HCT116 (cell line): ENCODE measurements around the gene GLYR1. TPM values are rescaled to one million over a fixed set of nuclear protein-coding genes. Genes with fewer than 3 reads are reported as not detected.

Experiments
- ATAC-seq: fragments of 200-7000 bp; cut with Tn5 transposase; 2 replicates; pipeline ENCODE4 v1.9.1; 2020; ENCODE audit warnings: mild to moderate bottlenecking, moderate library complexity
- BruUV-seq: library from RNA; stranded (reverse); fragments of 400-500 nt; replicated peaks from 2 replicates; lab custom pipeline; 2021; lab: Mats Ljungman, UMichigan
- CTCF ChIA-PET: fragments of 300-600 bp; sonication (Branson Sonifier 250); formaldehyde crosslinking; loops from one replicate; lab custom pipeline; 2021; ENCODE audit warnings: antibody characterized with exemption; lab: Charles Lee
- POLR2A ChIA-PET: fragments of 300-600, 350-600 bp; sonication (Branson Sonifier 250); formaldehyde crosslinking; loops from one replicate; lab custom pipeline; 2021; ENCODE audit warnings: antibody characterized with exemption; lab: Charles Lee
- RAD21 ChIA-PET, 2 experiments: fragments of 300-600 bp; sonication (Branson Sonifier 250); formaldehyde crosslinking; loops; one replicate each; lab custom pipeline; 2023; ENCODE audit warnings: low total read pairs in 2 of 2; ENCODE audit not compliant: uncharacterized antibody in 2 of 2, unreplicated experiment in 2 of 2, low non-redundant PET in 1 of 2; lab: Charles Lee
- DNase-seq: peaks from one replicate; pipeline ENCODE4 v3.0.0-alpha.2; 2010; ENCODE audit warnings: low read depth, low spot score
- H2AFZ ChIP-seq: fragments of 200-600 bp; shearing (Covaris generic), sonication (generic); 2 replicates; pipeline ENCODE4 v1.6.1; 2017; ENCODE audit warnings: low read depth, mixed run types, mixed read lengths, antibody characterized with exemption, low read length; ENCODE audit not compliant: poor library complexity, severe bottlenecking
- H3K27ac ChIP-seq: 2 replicates; pipeline ENCODE4 v1.5.1; 2012; ENCODE audit warnings: low read depth, low read length
- H3K27me3 ChIP-seq: fragments of 200-600 bp; sonication (generic); 2 replicates; pipeline ENCODE4 v1.6.1; 2016; ENCODE audit warnings: mixed run types, low read length, mixed read lengths; ENCODE audit not compliant: insufficient read depth
- H3K36me3 ChIP-seq, 2 experiments: fragments of 200-500 bp in 1 of 2; fragments of 200-600 bp in 1 of 2; sonication (Bioruptor generic) in 1 of 2; sonication (generic) in 1 of 2; 2 replicates each; pipeline versions ENCODE4 v1.5.1 to v1.6.1; 2014 to 2016; ENCODE audit warnings: low read length in 2 of 2, inconsistent platforms in 1 of 2, mixed read lengths in 1 of 2, mixed run types in 1 of 2; ENCODE audit not compliant: insufficient read depth in 2 of 2, control insufficient read depth in 1 of 2
- H3K4me1 ChIP-seq, 2 experiments: fragments of 200-600 bp in 1 of 2; sonication (generic) in 1 of 2; 2 replicates each; pipeline versions ENCODE4 v1.5.1 to v1.6.1; 2012 to 2017; ENCODE audit warnings: low read length in 2 of 2, inconsistent platforms in 1 of 2, mild to moderate bottlenecking in 1 of 2, mixed read lengths in 1 of 2, mixed run types in 1 of 2, moderate library complexity in 1 of 2; ENCODE audit not compliant: insufficient read depth in 2 of 2, control insufficient read depth in 1 of 2
- H3K4me2 ChIP-seq: fragments of 200-600 bp; sonication (generic); 2 replicates; pipeline ENCODE4 v1.6.1; 2017; ENCODE audit warnings: mixed run types, low read length, mixed read lengths
- H3K4me3 ChIP-seq, 2 experiments: fragments of 200-600 bp in 1 of 2; sonication (generic) in 1 of 2; replicated peaks in 1 of 2; 2 replicates each; pipeline ENCODE4 v1.5.1; 2011 to 2016; ENCODE audit warnings: low read length in 2 of 2, control low read depth in 1 of 2, low read depth in 1 of 2, mild to moderate bottlenecking in 1 of 2, mixed read lengths in 1 of 2, mixed run types in 1 of 2
- H3K79me2 ChIP-seq: fragments of 200-600 bp; sonication (generic); 2 replicates; pipeline ENCODE4 v1.6.1; 2017; ENCODE audit warnings: mild to moderate bottlenecking, mixed run types, low read length, moderate library complexity, mixed read lengths; ENCODE audit not compliant: insufficient read depth
- H3K9ac ChIP-seq: fragments of 200-600 bp; sonication (generic); 2 replicates; pipeline ENCODE4 v1.6.1; 2016; ENCODE audit warnings: low read length, mixed read lengths
- H3K9me2 ChIP-seq: fragments of 200-600 bp; sonication (generic), shearing (Covaris generic); 2 replicates; pipeline ENCODE4 v1.6.1; 2017; ENCODE audit warnings: mixed run types, mild to moderate bottlenecking, moderate library complexity; ENCODE audit not compliant: insufficient read depth
- H3K9me3 ChIP-seq, 2 experiments: fragments of 200-500 bp in 1 of 2; fragments of 200-600 bp in 1 of 2; sonication (Bioruptor generic) in 1 of 2; sonication (generic) in 1 of 2; 2 replicates each; pipeline ENCODE4 v1.6.1; 2014 to 2017; ENCODE audit warnings: low read length in 2 of 2, mixed read lengths in 2 of 2, inconsistent platforms in 1 of 2, low read depth in 1 of 2, mild to moderate bottlenecking in 1 of 2, mixed run types in 1 of 2, moderate library complexity in 1 of 2; ENCODE audit not compliant: control insufficient read depth in 1 of 2, insufficient read depth in 1 of 2
- H4K20me1 ChIP-seq: fragments of 200-600 bp; sonication (generic), shearing (Covaris generic); 2 replicates; pipeline ENCODE4 v1.6.1; 2017; ENCODE audit warnings: mixed run types, mild to moderate bottlenecking, moderate library complexity; ENCODE audit not compliant: insufficient read depth
- CEBPB ChIP-seq: IDR thresholded peaks from 2 replicates; pipeline ENCODE4 v1.6.1; 2012; ENCODE audit warnings: low read depth
- EGR1 ChIP-seq: IDR thresholded peaks from 2 replicates; pipeline ENCODE4 v1.6.1; 2012; ENCODE audit warnings: low read depth
- EZH2 ChIP-seq: fragments of 200-600 bp; sonication (generic); IDR thresholded peaks from 2 replicates; pipeline ENCODE4 v1.6.1; 2017; ENCODE audit warnings: antibody characterized with exemption, mixed run types
- EZH2phosphoT487 ChIP-seq: fragments of 200-600 bp; IDR thresholded peaks from 2 replicates; pipeline ENCODE4 v1.6.1; 2018; ENCODE audit warnings: antibody characterized with exemption, borderline replicate concordance
- FOSL1 ChIP-seq: IDR thresholded peaks from 2 replicates; pipeline ENCODE4 v1.6.1; 2012; ENCODE audit warnings: low read depth
- JUND ChIP-seq: IDR thresholded peaks from 2 replicates; pipeline ENCODE4 v1.6.1; 2012
- POLR2A ChIP-seq: IDR thresholded peaks from 2 replicates; pipeline ENCODE4 v1.7.0; 2011; ENCODE audit warnings: borderline replicate concordance; ENCODE audit not compliant: insufficient read depth, insufficient read length; ENCODE audit errors: extremely low read depth
- POLR2AphosphoS5 ChIP-seq: IDR thresholded peaks from 2 replicates; pipeline ENCODE4 v1.6.1; 2011; ENCODE audit warnings: mild to moderate bottlenecking, low read depth, low read length, moderate library complexity
- SIN3A ChIP-seq: IDR thresholded peaks from 2 replicates; pipeline ENCODE4 v1.6.1; 2012; ENCODE audit warnings: low read depth
- SP1 ChIP-seq: IDR thresholded peaks from 2 replicates; pipeline ENCODE4 v1.6.1; 2012; ENCODE audit warnings: low read depth
- SRF ChIP-seq: IDR thresholded peaks from 2 replicates; pipeline ENCODE4 v1.6.1; 2012; ENCODE audit warnings: low read depth
- ZFX ChIP-seq: fragments of 450-650 bp; IDR thresholded peaks from 2 replicates; pipeline ENCODE4 v1.6.1; 2017
- ZNF274 ChIP-seq: fragments of 200-500 bp; sonication (Bioruptor generic); IDR thresholded peaks from 2 replicates; pipeline ENCODE4 v1.6.1; 2014; ENCODE audit warnings: mild to moderate bottlenecking, low read depth, low read length, inconsistent platforms
- intact Hi-C: fragments of 100-400 bp; cut with micrococcal nuclease; formaldehyde crosslinking; loops from 2 replicates; pipeline ENCODE4 v1.10.0; 2022
- total RNA-seq: library from RNA; stranded (reverse); gene quantifications from one replicate; pipeline ENCODE4 v1.2.1, GENCODE V29; 2021; ENCODE audit not compliant: unreplicated experiment
- TF ChIP-seq, protein P1 (sequence below), 3 experiments: fragments of 200-600 bp in 1 of 3; sonication (generic) in 1 of 3; IDR thresholded peaks in 2 of 3; conservative IDR thresholded peaks in 1 of 3; 2 replicates each; pipeline ENCODE4 v1.5.1; 2012 to 2017; ENCODE audit warnings: low read depth in 2 of 3, low read length in 2 of 3, antibody characterized with exemption in 1 of 3, borderline replicate concordance in 1 of 3, control low read depth in 1 of 3, mild to moderate bottlenecking in 1 of 3, mixed read lengths in 1 of 3, mixed run types in 1 of 3, moderate library complexity in 1 of 3; ENCODE audit not compliant: insufficient read depth in 1 of 3
- TF ChIP-seq, protein P2 (sequence below): IDR thresholded peaks from 2 replicates; pipeline ENCODE4 v1.6.1; 2012
- TF ChIP-seq, protein P3 (sequence below): IDR thresholded peaks from 2 replicates; pipeline ENCODE4 v1.6.1; 2011; ENCODE audit warnings: mild to moderate bottlenecking, low read length, moderate library complexity; ENCODE audit not compliant: insufficient replicate concordance; ENCODE audit errors: extremely low read depth
- TF ChIP-seq, protein P4 (sequence below): IDR thresholded peaks from 2 replicates; pipeline ENCODE4 v1.6.1; 2012

Gene GLYR1
- total RNA-seq, 1 experiment from 2014 or later: 50.0 TPM

DNA sequence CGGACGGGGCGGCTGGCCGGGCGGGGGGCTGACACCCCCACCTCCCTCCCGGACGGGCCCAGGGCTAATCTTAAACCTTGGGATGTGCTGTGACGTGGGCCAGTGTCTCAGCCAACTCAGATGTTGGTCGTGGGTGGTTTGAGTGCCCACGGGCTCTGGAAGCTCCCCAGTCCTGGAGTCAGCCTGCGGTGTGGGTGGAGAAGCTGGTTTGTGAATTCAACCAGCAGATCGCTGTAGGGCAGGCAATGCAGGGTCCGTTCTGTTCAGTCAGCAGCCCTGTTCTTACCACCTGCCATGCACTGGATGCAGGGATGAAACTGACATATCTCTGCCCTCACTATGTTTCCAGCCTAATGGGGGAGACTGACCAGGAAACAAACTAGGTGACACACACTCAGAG, 72.1 kb downstream of the GLYR1 start:
- ChIA-PET RAD21 (no interaction called here), POLR2A (no interaction called here)

More for the DNA sequence above, 72.1 kb downstream of the GLYR1 start:
- no peaks in the 10 kb centered on the region for H3K9me2 ChIP-seq
- no peak for TF ChIP-seq EGR1
- TF ChIP-seq, protein P1, sequence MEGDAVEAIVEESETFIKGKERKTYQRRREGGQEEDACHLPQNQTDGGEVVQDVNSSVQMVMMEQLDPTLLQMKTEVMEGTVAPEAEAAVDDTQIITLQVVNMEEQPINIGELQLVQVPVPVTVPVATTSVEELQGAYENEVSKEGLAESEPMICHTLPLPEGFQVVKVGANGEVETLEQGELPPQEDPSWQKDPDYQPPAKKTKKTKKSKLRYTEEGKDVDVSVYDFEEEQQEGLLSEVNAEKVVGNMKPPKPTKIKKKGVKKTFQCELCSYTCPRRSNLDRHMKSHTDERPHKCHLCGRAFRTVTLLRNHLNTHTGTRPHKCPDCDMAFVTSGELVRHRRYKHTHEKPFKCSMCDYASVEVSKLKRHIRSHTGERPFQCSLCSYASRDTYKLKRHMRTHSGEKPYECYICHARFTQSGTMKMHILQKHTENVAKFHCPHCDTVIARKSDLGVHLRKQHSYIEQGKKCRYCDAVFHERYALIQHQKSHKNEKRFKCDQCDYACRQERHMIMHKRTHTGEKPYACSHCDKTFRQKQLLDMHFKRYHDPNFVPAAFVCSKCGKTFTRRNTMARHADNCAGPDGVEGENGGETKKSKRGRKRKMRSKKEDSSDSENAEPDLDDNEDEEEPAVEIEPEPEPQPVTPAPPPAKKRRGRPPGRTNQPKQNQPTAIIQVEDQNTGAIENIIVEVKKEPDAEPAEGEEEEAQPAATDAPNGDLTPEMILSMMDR (IDR thresholded peaks at IDR 0.05 in 2 of 3, conservative IDR thresholded peaks at IDR 0.05 in 1 of 3; ENCODE audit: borderline replicate concordance in 1 of 3, insufficient read depth in 1 of 3, low read depth in 2 of 3, low read length in 2 of 3): no peak
- no peak for TF ChIP-seq EZH2
- TF ChIP-seq, protein P2, sequence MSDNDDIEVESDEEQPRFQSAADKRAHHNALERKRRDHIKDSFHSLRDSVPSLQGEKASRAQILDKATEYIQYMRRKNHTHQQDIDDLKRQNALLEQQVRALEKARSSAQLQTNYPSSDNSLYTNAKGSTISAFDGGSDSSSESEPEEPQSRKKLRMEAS: no peak
- TF ChIP-seq EZH2phosphoT487: no peak
- TF ChIP-seq SP1: no peak
- TF ChIP-seq, protein P3, sequence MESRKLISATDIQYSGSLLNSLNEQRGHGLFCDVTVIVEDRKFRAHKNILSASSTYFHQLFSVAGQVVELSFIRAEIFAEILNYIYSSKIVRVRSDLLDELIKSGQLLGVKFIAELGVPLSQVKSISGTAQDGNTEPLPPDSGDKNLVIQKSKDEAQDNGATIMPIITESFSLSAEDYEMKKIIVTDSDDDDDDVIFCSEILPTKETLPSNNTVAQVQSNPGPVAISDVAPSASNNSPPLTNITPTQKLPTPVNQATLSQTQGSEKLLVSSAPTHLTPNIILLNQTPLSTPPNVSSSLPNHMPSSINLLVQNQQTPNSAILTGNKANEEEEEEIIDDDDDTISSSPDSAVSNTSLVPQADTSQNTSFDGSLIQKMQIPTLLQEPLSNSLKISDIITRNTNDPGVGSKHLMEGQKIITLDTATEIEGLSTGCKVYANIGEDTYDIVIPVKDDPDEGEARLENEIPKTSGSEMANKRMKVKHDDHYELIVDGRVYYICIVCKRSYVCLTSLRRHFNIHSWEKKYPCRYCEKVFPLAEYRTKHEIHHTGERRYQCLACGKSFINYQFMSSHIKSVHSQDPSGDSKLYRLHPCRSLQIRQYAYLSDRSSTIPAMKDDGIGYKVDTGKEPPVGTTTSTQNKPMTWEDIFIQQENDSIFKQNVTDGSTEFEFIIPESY: no peak
- no peak for TF ChIP-seq SIN3A
- no peak for TF ChIP-seq SRF
- TF ChIP-seq ZFX: no peak
- no peak for TF ChIP-seq FOSL1
- TF ChIP-seq, protein P4, sequence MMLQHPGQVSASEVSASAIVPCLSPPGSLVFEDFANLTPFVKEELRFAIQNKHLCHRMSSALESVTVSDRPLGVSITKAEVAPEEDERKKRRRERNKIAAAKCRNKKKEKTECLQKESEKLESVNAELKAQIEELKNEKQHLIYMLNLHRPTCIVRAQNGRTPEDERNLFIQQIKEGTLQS: no peak
- TF ChIP-seq ZNF274: no peak
- TF ChIP-seq POLR2A: no peak
- no peak for TF ChIP-seq JUND
- TF ChIP-seq CEBPB: no peak
- TF ChIP-seq POLR2AphosphoS5: no peak
- H3K36me3 ChIP-seq: no peaks in the 10 kb centered on the region
- no peak overlapping the region for H3K27ac ChIP-seq
- DNase-seq (no peak), ATAC-seq (no peak)
- intact Hi-C loops: no loop called here
- no peak overlapping the region for H3K9ac ChIP-seq
- no peak overlapping the region for H3K4me3 ChIP-seq
- CTCF ChIA-PET: no interaction called here
- no peak overlapping the region for H3K4me2 ChIP-seq
- H3K9me3 ChIP-seq: no peaks in the 10 kb centered on the region
- H2AFZ ChIP-seq: no peak overlapping the region
- BruUV-seq: no TSS peak
- H4K20me1 ChIP-seq: no peaks in the 10 kb centered on the region
- no peaks in the 10 kb centered on the region for H3K27me3 ChIP-seq
- H3K4me1 ChIP-seq: peaks cover 0 to 5% of the 10 kb centered on the region in 2 experiments; a peak in 3 of 4 replicates
- no peaks in the 10 kb centered on the region for H3K79me2 ChIP-seq
